ENCODE results near the gene LIPM.

DNA sequence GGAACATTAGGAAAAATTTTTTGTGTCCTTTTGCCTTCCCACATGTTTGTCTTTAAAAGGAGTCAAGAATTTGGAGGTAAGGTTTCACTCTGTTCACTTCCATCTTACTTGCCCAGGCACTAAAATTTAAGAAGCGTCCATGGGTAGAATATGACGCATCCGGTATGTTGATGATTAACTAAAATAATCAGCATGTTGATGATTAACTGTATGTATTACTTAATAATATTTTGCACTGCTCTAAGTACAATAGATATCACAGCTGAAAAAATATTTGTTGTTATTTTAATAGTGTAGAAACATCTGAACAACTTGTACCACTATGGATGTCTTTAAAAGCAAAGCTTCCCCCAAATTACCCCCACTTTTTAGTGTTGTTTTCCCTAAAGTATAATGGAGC lies 37.6 kb downstream of the LIPM start:
- no peak for TF ChIP-seq POLR2A (IDR thresholded peaks at IDR 0.05; ENCODE audit: low read length)
- TF ChIP-seq GATA1 (IDR thresholded peaks at IDR 0.05; ENCODE audit: low read depth, low read length): no peak

Measured in erythroblast (primary cell).